HepG2 (cell line): Measurements from ENCODE around the gene CTCF. TPM values are rescaled to one million over a fixed set of nuclear protein-coding genes. Genes with fewer than 3 reads are reported as not detected.

Experiments
- CBX5 ChIP-seq: sonication (generic); formaldehyde crosslinking; IDR thresholded peaks from 2 replicates; pipeline ENCODE4 v1.4.0; 2020; ENCODE audit warnings: missing genetic modification reagents, borderline replicate concordance
- CCDC6 ChIP-seq: sonication (generic); formaldehyde crosslinking; IDR thresholded peaks from 2 replicates; pipeline ENCODE4 v1.8.1; 2022; ENCODE audit warnings: mild to moderate bottlenecking, missing genetic modification reagents, moderate library complexity
- GATAD2A ChIP-seq: IDR thresholded peaks from 2 replicates; pipeline ENCODE4 v1.6.1; 2016
- GTF3A ChIP-seq: sonication (generic); formaldehyde crosslinking; conservative IDR thresholded peaks from 2 replicates; pipeline ENCODE4 v1.4.0; 2020; ENCODE audit warnings: mild to moderate bottlenecking, missing genetic modification reagents
- HES4 ChIP-seq: sonication (generic); formaldehyde crosslinking; IDR thresholded peaks from 2 replicates; pipeline ENCODE4 v1.9.0; 2021; ENCODE audit warnings: mild to moderate bottlenecking, missing genetic modification reagents, borderline replicate concordance
- IKZF1 ChIP-seq: fragments of 450-650 bp; IDR thresholded peaks from 2 replicates; pipeline ENCODE4 v1.7.1; 2016
- KDM1A ChIP-seq: IDR thresholded peaks from 2 replicates; pipeline ENCODE4 v1.6.1; 2016; ENCODE audit warnings: missing compliant biosample characterization
- KDM5A ChIP-seq: fragments of 200-600 bp; sonication (generic); IDR thresholded peaks from 2 replicates; pipeline ENCODE4 v1.7.0; 2018; ENCODE audit warnings: antibody characterized with exemption, mild to moderate bottlenecking, low read length, borderline replicate concordance
- KLF11 ChIP-seq: IDR thresholded peaks from 2 replicates; pipeline ENCODE4 v1.6.1; 2016; ENCODE audit warnings: missing compliant biosample characterization
- KMT2A ChIP-seq: sonication (generic); formaldehyde crosslinking; IDR thresholded peaks from 2 replicates; pipeline ENCODE4 v1.4.0; 2020; ENCODE audit warnings: missing genetic modification reagents
- PTBP1 ChIP-seq: fragments of 200-400 bp; formaldehyde crosslinking; IDR thresholded peaks from 2 replicates; pipeline ENCODE4 v1.6.1; 2018; ENCODE audit warnings: low read length, low read depth; ENCODE audit not compliant: poor library complexity, severe bottlenecking
- RAD21 ChIP-seq: fragments of 450-650 bp; formaldehyde crosslinking; IDR thresholded peaks from 2 replicates; pipeline ENCODE4 v1.5.0; 2020; ENCODE audit warnings: mild to moderate bottlenecking
- REXO4 ChIP-seq: sonication (generic); formaldehyde crosslinking; IDR thresholded peaks from 2 replicates; pipeline ENCODE4 v1.8.0; 2022; ENCODE audit warnings: missing genetic modification reagents, mild to moderate bottlenecking, borderline replicate concordance
- RXRB ChIP-seq: IDR thresholded peaks from 2 replicates; pipeline ENCODE4 v1.6.1; 2016; ENCODE audit warnings: borderline replicate concordance, missing genetic modification reagents, missing compliant biosample characterization
- SMAD3 ChIP-seq: sonication (generic); formaldehyde crosslinking; IDR thresholded peaks from 2 replicates; pipeline ENCODE4 v1.4.0; 2020; ENCODE audit warnings: missing genetic modification reagents
- ZC3H4 ChIP-seq: sonication (generic); formaldehyde crosslinking; IDR thresholded peaks from 2 replicates; pipeline ENCODE4 v1.4.0; 2020; ENCODE audit warnings: missing genetic modification reagents, borderline replicate concordance
- ZFP1 ChIP-seq: IDR thresholded peaks from 2 replicates; pipeline ENCODE4 v1.6.1; 2016
- ZMYM2 ChIP-seq: sonication (generic); formaldehyde crosslinking; IDR thresholded peaks from 2 replicates; pipeline ENCODE4 v1.8.0; 2022; ENCODE audit warnings: mild to moderate bottlenecking, missing genetic modification reagents
- ZNF20 ChIP-seq: sonication (generic); formaldehyde crosslinking; IDR thresholded peaks from 2 replicates; pipeline ENCODE4 v1.4.0; 2020; ENCODE audit warnings: mild to moderate bottlenecking, moderate library complexity, missing genetic modification reagents
- ZNF335 ChIP-seq: sonication (generic); formaldehyde crosslinking; IDR thresholded peaks from 2 replicates; pipeline ENCODE4 v1.4.0; 2020; ENCODE audit warnings: missing genetic modification reagents
- ZNF343 ChIP-seq: sonication (generic); formaldehyde crosslinking; IDR thresholded peaks from 2 replicates; pipeline ENCODE4 v1.4.0; 2020; ENCODE audit warnings: mild to moderate bottlenecking, missing genetic modification reagents
- ZNF510 ChIP-seq: sonication (generic); formaldehyde crosslinking; IDR thresholded peaks from 2 replicates; pipeline ENCODE4 v1.4.0; 2020; ENCODE audit warnings: low read depth, mild to moderate bottlenecking, missing genetic modification reagents
- ZNF644 ChIP-seq: IDR thresholded peaks from 2 replicates; pipeline ENCODE4 v1.6.1; 2016; ENCODE audit warnings: low read depth
- ZNF878 ChIP-seq: sonication (generic); formaldehyde crosslinking; IDR thresholded peaks from 2 replicates; pipeline ENCODE4 v1.8.1; 2023; ENCODE audit warnings: mild to moderate bottlenecking, missing genetic modification reagents, moderate library complexity
- polyA plus RNA-seq, 8 experiments: library from polyadenylated mRNA; depleted of rRNA in 3 of 8; stranded (reverse) in 7 of 8; unstranded in 1 of 8; fragments of >200 nt; fragmentation: Illumina TruSeq in 4 of 8; extraction: Trizol in 4 of 8; gene quantifications; 2 replicates each; pipeline versions ENCODE4 v1.2.1 to v1.2.3, GENCODE V29; 2011 to 2016; ENCODE audit warnings: low read depth in 4 of 8, missing spikeins in 1 of 8, mixed read lengths in 1 of 8; ENCODE audit not compliant: insufficient read depth in 1 of 8
- total RNA-seq, 5 experiments: library from RNA; depleted of rRNA; stranded (reverse); fragments of >200 nt; fragmentation: Illumina TruSeq; extraction: Trizol; gene quantifications; 2 replicates each; pipeline ENCODE4 v1.2.3, GENCODE V29; 2016; ENCODE audit warnings: low read depth in 1 of 5
- TF ChIP-seq, protein P1 (sequence below): IDR thresholded peaks from 2 replicates; pipeline ENCODE4 v1.6.1; 2016; ENCODE audit warnings: low read depth, control low read depth
- TF ChIP-seq, protein P2 (sequence below): sonication (generic); formaldehyde crosslinking; conservative IDR thresholded peaks from 2 replicates; pipeline ENCODE4 v1.4.0; 2020; ENCODE audit warnings: mild to moderate bottlenecking, missing genetic modification reagents, moderate library complexity
- TF ChIP-seq, protein P3 (sequence below): sonication (generic); formaldehyde crosslinking; IDR thresholded peaks from 2 replicates; pipeline ENCODE4 v1.4.0; 2020; ENCODE audit warnings: missing genetic modification reagents; ENCODE audit errors: not compliant biosample characterization

Gene CTCF
- total and polyA plus RNA-seq, 2 of the 13 experiments (the other 11 are each of a cell fraction or from before 2014, with no cell fraction given): 19.5 to 37.5 TPM

DNA sequence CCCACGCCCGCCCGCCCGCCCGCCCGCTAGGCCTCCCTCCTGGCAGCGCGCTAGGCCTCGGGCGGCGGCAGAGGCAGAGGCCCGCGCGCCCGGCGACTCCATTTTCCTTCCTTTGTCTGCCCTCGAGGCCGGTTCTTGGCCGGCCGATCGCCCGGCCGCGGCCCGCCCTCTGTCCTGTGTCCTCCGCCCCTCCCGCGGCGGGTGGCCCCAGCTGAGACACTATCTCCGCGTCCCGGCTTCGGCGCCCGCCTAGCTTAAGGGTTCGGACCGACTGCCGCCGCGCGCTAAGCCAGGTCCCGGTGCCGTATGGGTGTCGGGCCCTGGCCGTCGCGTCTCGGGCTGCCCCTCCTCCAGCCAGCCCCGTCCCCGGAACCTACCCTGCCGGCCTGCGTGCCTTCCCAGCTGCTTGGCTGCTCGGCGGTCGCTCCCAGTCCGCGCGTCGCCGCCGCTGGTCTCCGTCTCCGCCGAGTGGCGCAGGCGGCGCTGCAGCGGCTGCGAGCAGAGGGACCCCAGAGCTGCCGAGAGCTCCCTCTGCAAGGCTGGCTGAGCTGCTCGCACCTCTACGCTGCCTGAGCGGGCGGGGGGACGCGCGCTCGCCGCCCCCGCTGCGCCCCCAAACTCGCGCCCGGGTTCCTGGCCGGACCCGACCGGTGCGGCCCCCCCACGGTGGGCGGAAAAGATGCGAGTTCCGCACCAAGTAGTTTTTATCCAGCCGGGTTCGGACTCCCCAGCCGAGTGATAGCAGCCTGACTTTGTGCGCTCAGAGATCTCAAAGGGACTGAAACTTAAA is 787 bp downstream of the CTCF start (continued):
- TF ChIP-seq RAD21 (peak; percentile 54), KMT2A (peak; percentile 84), ZNF335 (CRISPR knock-in tag) (no peak), ZNF878 (CRISPR knock-in tag) (no peak), KDM1A (CRISPR knock-in tag) (no peak), REXO4 (CRISPR knock-in tag) (no peak), PTBP1 (peak; percentile 31), CCDC6 (CRISPR knock-in tag) (peak; percentile 70; the same call in 1 of the 2 replicates), RXRB (no peak), HES4 (CRISPR knock-in tag) (peak; percentile 97), ZNF510 (no peak), ZMYM2 (CRISPR knock-in tag) (no peak), KDM5A (peak; percentile 49; the same call in 1 of the 2 replicates), KLF11 (CRISPR knock-in tag) (no peak), CBX5 (CRISPR knock-in tag) (no peak), GATAD2A (CRISPR knock-in tag) (no peak), ZC3H4 (CRISPR knock-in tag) (no peak), ZNF20 (CRISPR knock-in tag) (no peak), SMAD3 (CRISPR knock-in tag) (no peak; the same call in 1 of the 2 replicates), ZNF644 (CRISPR knock-in tag) (no peak), ZFP1 (CRISPR knock-in tag) (no peak), GTF3A (0 out of 2 replicates have a peak, but pooled peaks have one; percentile 32), IKZF1 (no peak), ZNF343 (no peak; the same call in 1 of the 2 replicates)
- TF ChIP-seq, protein P1, sequence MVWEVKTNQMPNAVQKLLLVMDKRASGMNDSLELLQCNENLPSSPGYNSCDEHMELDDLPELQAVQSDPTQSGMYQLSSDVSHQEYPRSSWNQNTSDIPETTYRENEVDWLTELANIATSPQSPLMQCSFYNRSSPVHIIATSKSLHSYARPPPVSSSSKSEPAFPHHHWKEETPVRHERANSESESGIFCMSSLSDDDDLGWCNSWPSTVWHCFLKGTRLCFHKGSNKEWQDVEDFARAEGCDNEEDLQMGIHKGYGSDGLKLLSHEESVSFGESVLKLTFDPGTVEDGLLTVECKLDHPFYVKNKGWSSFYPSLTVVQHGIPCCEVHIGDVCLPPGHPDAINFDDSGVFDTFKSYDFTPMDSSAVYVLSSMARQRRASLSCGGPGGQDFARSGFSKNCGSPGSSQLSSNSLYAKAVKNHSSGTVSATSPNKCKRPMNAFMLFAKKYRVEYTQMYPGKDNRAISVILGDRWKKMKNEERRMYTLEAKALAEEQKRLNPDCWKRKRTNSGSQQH (CRISPR knock-in tag): 0 out of 2 replicates have a peak, but pooled peaks have one; percentile 31
- TF ChIP-seq, protein P2, sequence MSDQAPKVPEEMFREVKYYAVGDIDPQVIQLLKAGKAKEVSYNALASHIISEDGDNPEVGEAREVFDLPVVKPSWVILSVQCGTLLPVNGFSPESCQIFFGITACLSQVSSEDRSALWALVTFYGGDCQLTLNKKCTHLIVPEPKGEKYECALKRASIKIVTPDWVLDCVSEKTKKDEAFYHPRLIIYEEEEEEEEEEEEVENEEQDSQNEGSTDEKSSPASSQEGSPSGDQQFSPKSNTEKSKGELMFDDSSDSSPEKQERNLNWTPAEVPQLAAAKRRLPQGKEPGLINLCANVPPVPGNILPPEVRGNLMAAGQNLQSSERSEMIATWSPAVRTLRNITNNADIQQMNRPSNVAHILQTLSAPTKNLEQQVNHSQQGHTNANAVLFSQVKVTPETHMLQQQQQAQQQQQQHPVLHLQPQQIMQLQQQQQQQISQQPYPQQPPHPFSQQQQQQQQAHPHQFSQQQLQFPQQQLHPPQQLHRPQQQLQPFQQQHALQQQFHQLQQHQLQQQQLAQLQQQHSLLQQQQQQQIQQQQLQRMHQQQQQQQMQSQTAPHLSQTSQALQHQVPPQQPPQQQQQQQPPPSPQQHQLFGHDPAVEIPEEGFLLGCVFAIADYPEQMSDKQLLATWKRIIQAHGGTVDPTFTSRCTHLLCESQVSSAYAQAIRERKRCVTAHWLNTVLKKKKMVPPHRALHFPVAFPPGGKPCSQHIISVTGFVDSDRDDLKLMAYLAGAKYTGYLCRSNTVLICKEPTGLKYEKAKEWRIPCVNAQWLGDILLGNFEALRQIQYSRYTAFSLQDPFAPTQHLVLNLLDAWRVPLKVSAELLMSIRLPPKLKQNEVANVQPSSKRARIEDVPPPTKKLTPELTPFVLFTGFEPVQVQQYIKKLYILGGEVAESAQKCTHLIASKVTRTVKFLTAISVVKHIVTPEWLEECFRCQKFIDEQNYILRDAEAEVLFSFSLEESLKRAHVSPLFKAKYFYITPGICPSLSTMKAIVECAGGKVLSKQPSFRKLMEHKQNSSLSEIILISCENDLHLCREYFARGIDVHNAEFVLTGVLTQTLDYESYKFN: no peak; the same call in 1 of the 2 replicates
- TF ChIP-seq, protein P3, sequence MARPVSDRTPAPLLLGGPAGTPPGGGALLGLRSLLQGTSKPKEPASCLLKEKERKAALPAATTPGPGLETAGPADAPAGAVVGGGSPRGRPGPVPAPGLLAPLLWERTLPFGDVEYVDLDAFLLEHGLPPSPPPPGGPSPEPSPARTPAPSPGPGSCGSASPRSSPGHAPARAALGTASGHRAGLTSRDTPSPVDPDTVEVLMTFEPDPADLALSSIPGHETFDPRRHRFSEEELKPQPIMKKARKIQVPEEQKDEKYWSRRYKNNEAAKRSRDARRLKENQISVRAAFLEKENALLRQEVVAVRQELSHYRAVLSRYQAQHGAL (CRISPR knock-in tag): peak; percentile 55
